ENCODE results near the gene PPT2. TPM values are rescaled to one million over a fixed set of nuclear protein-coding genes. Genes with fewer than 3 reads are reported as not detected.
A peak's percentile ranks its signal among the peaks of the same experiment; 100 is the strongest.

Gene PPT2
- total and polyA plus RNA-seq, 8 donors, result 8.9 to 32.5 (median 27.6) TPM

GRCh38 chr6:32188381-32189068, 34.6 kb downstream of the PPT2 start:
- intact Hi-C loops (cut with DNase I), result no loop called here
- ATAC-seq (no peak), DNase-seq (no peak)
- Histone ChIP-seq H3K9me3 (no peaks in the 10 kb centered on the region), H3K4me3 (peak overlapping the region; percentile 67 to 78), H3K4me1 (peaks cover 16 to 88% of the 10 kb centered on the region in 2 donors), H3K27ac (peak overlapping the region; percentile 95 to 100), H3K36me3 (peaks cover 0 to 28% of the 10 kb centered on the region in 2 donors), H3K27me3 (no peaks in the 10 kb centered on the region)
- TF ChIP-seq CTCF (IDR thresholded peaks at IDR 0.05), result no peak

- Histone ChIP-seq H3K27ac (peak overlapping the region; percentile 95 to 100), H3K36me3 (peaks cover 0 to 28% of the 10 kb centered on the region in 2 donors), H3K4me1 (peaks cover 11 to 88% of the 10 kb centered on the region in 2 donors), H3K4me3 (peak overlapping the region; percentile 67 to 78), H3K9me3 (no peaks in the 10 kb centered on the region), H3K27me3 (no peaks in the 10 kb centered on the region)
- intact Hi-C loops (cut with DNase I), result no loop called here
- DNase-seq (no peak), ATAC-seq (no peak)
- TF ChIP-seq CTCF (IDR thresholded peaks at IDR 0.05), result no peak
These were observed 35.3 kb downstream of the PPT2 start for GRCh38 chr6:32189069-32189741.

- intact Hi-C loops (cut with DNase I), result no loop called here
- peaks cover 0 to 28% of the 10 kb centered on the region in 2 donors for H3K36me3 ChIP-seq
- no peak for TF ChIP-seq CTCF (IDR thresholded peaks at IDR 0.05)
- ATAC-seq, result peak; percentile 0
- H3K27ac ChIP-seq, result peak overlapping the region; percentile 95 to 100
- peaks cover 12 to 88% of the 10 kb centered on the region in 2 donors for H3K4me1 ChIP-seq
- H3K9me3 ChIP-seq, result no peaks in the 10 kb centered on the region
- DNase-seq, result no peak
- H3K27me3 ChIP-seq, result no peaks in the 10 kb centered on the region
- H3K4me3 ChIP-seq, result peak overlapping the region; percentile 67 to 78
These were observed 35.8 kb downstream of the PPT2 start for GRCh38 chr6:32189742-32190053.

- Histone ChIP-seq H3K36me3 (peaks cover 0 to 28% of the 10 kb centered on the region in 2 donors), H3K27me3 (no peaks in the 10 kb centered on the region), H3K4me3 (peak within 1 kb of the TSS; percentile 67 to 78), H3K27ac (peak within 1 kb of the TSS; percentile 95 to 100), H3K4me1 (peaks cover 17 to 88% of the 10 kb centered on the region in 2 donors), H3K9me3 (no peaks in the 10 kb centered on the region)
- intact Hi-C loops (cut with DNase I), result no loop called here
- TF ChIP-seq CTCF (IDR thresholded peaks at IDR 0.05), result no peak
- DNase-seq (peak; percentile 89 to 96 (median 94)), ATAC-seq (peak; percentile 80)
These were observed 36.3 kb downstream of the PPT2 start, which contains the start of gene PBX2 for GRCh38 chr6:32190054-32190851. PBX2 (minus strand) TSS chr6:32190202; CDS start chr6:32189915, 287 bp downstream.

Measured in left lung (tissue), 10 donors.